Activated T-helper 2 cell treated with anti-CD3 and anti-CD28 coated beads, Interferon-gamma antibody, Interleukin-2, Interleukin-4, amounts not matched to agents 10 μg/mL and 5 μg/mL and 100 μg/mL, durations not matched to agents 14 hours and 24 hours and 36 hours (primary cell): ENCODE measurements around the gene SH2D7. TPM values are rescaled to one million over a fixed set of nuclear protein-coding genes. Genes with fewer than 3 reads are reported as not detected.
A peak's percentile ranks its signal among the peaks of the same experiment; 100 is the strongest.

Experiments used
- DNase-seq: peaks from one replicate; pipeline ENCODE4 v3.0.0; 2021; ENCODE audit warnings: low spot score
- H3K27ac Mint-ChIP-seq: one replicate; pipeline ENCODE4 v1.8.0; 2021; ENCODE audit warnings: mixed read lengths
- H3K27me3 Mint-ChIP-seq: one replicate; pipeline ENCODE4 v1.8.0; 2021; ENCODE audit warnings: low read depth, mixed read lengths
- H3K36me3 Mint-ChIP-seq: one replicate; pipeline ENCODE4 v1.8.0; 2021; ENCODE audit warnings: low read depth, mixed read lengths
- H3K4me1 Mint-ChIP-seq: one replicate; pipeline ENCODE4 v1.8.0; 2021; ENCODE audit warnings: low read depth, mixed read lengths
- H3K4me3 Mint-ChIP-seq: one replicate; pipeline ENCODE4 v1.8.0; 2021; ENCODE audit warnings: low read depth, mild to moderate bottlenecking, moderate library complexity, mixed read lengths
- H3K9me3 Mint-ChIP-seq: one replicate; pipeline ENCODE4 v1.8.0; 2021; ENCODE audit warnings: mixed read lengths
- intact Hi-C: fragments of 100-400 bp; cut with micrococcal nuclease; formaldehyde crosslinking; loops from one replicate; pipeline ENCODE4 v1.15.1; 2023
- total RNA-seq: library from RNA; stranded (reverse); gene quantifications from 2 replicates; pipeline ENCODE4 v1.2.3, GENCODE V29; 2022

SH2D7 gene
- total RNA-seq, 1 donor from 2014 or later, result not detected

- Mint-ChIP-seq H3K27ac (no peak overlapping the region), H3K9me3 (no peaks in the 10 kb centered on the region), H3K4me1 (peaks cover 16% of the 10 kb centered on the region), H3K27me3 (no peaks in the 10 kb centered on the region), H3K4me3 (no peak overlapping the region), H3K36me3 (peaks cover 10% of the 10 kb centered on the region)
- no peak for DNase-seq
- intact Hi-C loops, result no loop called here
Measured at GRCh38 chr15:78064544-78064943, 27.8 kb upstream of the SH2D7 start.

GRCh38 chr15:78065284-78065872 is 27.0 kb upstream of the SH2D7 start:
- Mint-ChIP-seq H3K4me3 (no peak overlapping the region), H3K36me3 (peaks cover 10% of the 10 kb centered on the region), H3K27me3 (no peaks in the 10 kb centered on the region), H3K4me1 (peaks cover 8% of the 10 kb centered on the region), H3K9me3 (no peaks in the 10 kb centered on the region), H3K27ac (peak overlapping the region; percentile 81)
- intact Hi-C loops, result loop anchor here (5.0 kb wide), 1 partner anchor 37 kb away; no protein-coding TSS in a partner anchor
- no peak for DNase-seq

GRCh38 chr15:78065973-78066946 is 26.1 kb upstream of the SH2D7 start:
- Mint-ChIP-seq H3K9me3 (no peaks in the 10 kb centered on the region), H3K36me3 (peaks cover 10% of the 10 kb centered on the region), H3K27me3 (no peaks in the 10 kb centered on the region), H3K27ac (peak overlapping the region; percentile 81), H3K4me1 (peaks cover 10% of the 10 kb centered on the region), H3K4me3 (no peak overlapping the region)
- intact Hi-C loops, result loop anchor here (5.0 kb wide), 1 partner anchor 36 kb away; no protein-coding TSS in a partner anchor
- DNase-seq, result no peak

- no peak overlapping the region for H3K4me3 Mint-ChIP-seq
- H3K27me3 Mint-ChIP-seq, result no peaks in the 10 kb centered on the region
- peaks cover 14% of the 10 kb centered on the region for H3K4me1 Mint-ChIP-seq
- no peak for DNase-seq
- intact Hi-C loops, result loop anchor here (2.0 to 5.0 kb wide), 3 partner anchors 17 to 35 kb away; no protein-coding TSS in a partner anchor
- H3K27ac Mint-ChIP-seq, result peak overlapping the region; percentile 96
- H3K36me3 Mint-ChIP-seq, result peaks cover 15% of the 10 kb centered on the region
- H3K9me3 Mint-ChIP-seq, result no peaks in the 10 kb centered on the region
Measured at GRCh38 chr15:78067328-78068228, 24.8 kb upstream of the SH2D7 start.

- no peak for DNase-seq
- Mint-ChIP-seq H3K27me3 (no peaks in the 10 kb centered on the region), H3K27ac (peak overlapping the region; percentile 96), H3K36me3 (peaks cover 20% of the 10 kb centered on the region), H3K9me3 (no peaks in the 10 kb centered on the region), H3K4me1 (peaks cover 23% of the 10 kb centered on the region), H3K4me3 (peak overlapping the region; percentile 72)
- intact Hi-C loops, result loop anchor here (1.0 to 5.0 kb wide), 4 partner anchors 8 to 34 kb away; partner anchors contain the start of gene TBC1D2B
Measured at GRCh38 chr15:78069052-78069414, 23.3 kb upstream of the SH2D7 start.

- intact Hi-C loops, result loop anchor here (1.0 to 5.0 kb wide), 4 partner anchors 8 to 35 kb away; partner anchors contain the start of gene TBC1D2B
- peak overlapping the region; percentile 96 for H3K27ac Mint-ChIP-seq
- DNase-seq, result no peak
- peak overlapping the region; percentile 72 for H3K4me3 Mint-ChIP-seq
- H3K36me3 Mint-ChIP-seq, result peaks cover 24% of the 10 kb centered on the region
- peaks cover 27% of the 10 kb centered on the region for H3K4me1 Mint-ChIP-seq
- no peaks in the 10 kb centered on the region for H3K27me3 Mint-ChIP-seq
- H3K9me3 Mint-ChIP-seq, result no peaks in the 10 kb centered on the region
Measured at GRCh38 chr15:78069462-78070029, 22.8 kb upstream of the SH2D7 start.

GRCh38 chr15:78070049-78070700 is 22.2 kb upstream of the SH2D7 start:
- intact Hi-C loops, result no loop called here
- Mint-ChIP-seq H3K36me3 (peaks cover 28% of the 10 kb centered on the region), H3K27me3 (no peaks in the 10 kb centered on the region), H3K27ac (peak overlapping the region; percentile 96), H3K4me1 (peaks cover 31% of the 10 kb centered on the region), H3K4me3 (peak overlapping the region; percentile 72), H3K9me3 (no peaks in the 10 kb centered on the region)
- no peak for DNase-seq

GRCh38 chr15:78071383-78071782 is 21.0 kb upstream of the SH2D7 start:
- Mint-ChIP-seq H3K4me1 (peaks cover 40% of the 10 kb centered on the region), H3K27ac (no peak overlapping the region), H3K9me3 (no peaks in the 10 kb centered on the region), H3K4me3 (no peak overlapping the region), H3K36me3 (peaks cover 24% of the 10 kb centered on the region), H3K27me3 (no peaks in the 10 kb centered on the region)
- DNase-seq, result no peak
- intact Hi-C loops, result no loop called here

- intact Hi-C loops, result no loop called here
Measured at GRCh38 chr15:78072080-78072892, 20.1 kb upstream of the SH2D7 start.

GRCh38 chr15:78073046-78073787 is 19.1 kb upstream of the SH2D7 start:
- H3K9me3 Mint-ChIP-seq, result no peaks in the 10 kb centered on the region
- intact Hi-C loops, result no loop called here
- peak overlapping the region; percentile 35 for H3K27ac Mint-ChIP-seq
- DNase-seq, result no peak
- peaks cover 24% of the 10 kb centered on the region for H3K36me3 Mint-ChIP-seq
- H3K27me3 Mint-ChIP-seq, result no peaks in the 10 kb centered on the region
- H3K4me3 Mint-ChIP-seq, result peak overlapping the region; percentile 14
- H3K4me1 Mint-ChIP-seq, result peaks cover 45% of the 10 kb centered on the region

More at GRCh38 chr15:78072080-78072892, 20.1 kb upstream of the SH2D7 start:
- Mint-ChIP-seq H3K4me1 (peaks cover 40% of the 10 kb centered on the region), H3K36me3 (peaks cover 24% of the 10 kb centered on the region), H3K27ac (peak overlapping the region; percentile 35), H3K4me3 (peak overlapping the region; percentile 14), H3K9me3 (no peaks in the 10 kb centered on the region), H3K27me3 (no peaks in the 10 kb centered on the region)
- no peak for DNase-seq
